NCI-H187 treated with DMSO at 0.1 percent for 48 hours (cell line): ENCODE measurements around the gene FKBP8.
"Not testable (repeated sequence)": the region's sequence is repeated elsewhere in the genome, so short reads cannot be mapped to it uniquely, and the experiment has no call there.

ENCODE experiments used
- DNase-seq: peaks from one replicate; lab custom pipeline; 2025; lab: John Stamatoyannopoulos, UW

Gene FKBP8

DNA sequence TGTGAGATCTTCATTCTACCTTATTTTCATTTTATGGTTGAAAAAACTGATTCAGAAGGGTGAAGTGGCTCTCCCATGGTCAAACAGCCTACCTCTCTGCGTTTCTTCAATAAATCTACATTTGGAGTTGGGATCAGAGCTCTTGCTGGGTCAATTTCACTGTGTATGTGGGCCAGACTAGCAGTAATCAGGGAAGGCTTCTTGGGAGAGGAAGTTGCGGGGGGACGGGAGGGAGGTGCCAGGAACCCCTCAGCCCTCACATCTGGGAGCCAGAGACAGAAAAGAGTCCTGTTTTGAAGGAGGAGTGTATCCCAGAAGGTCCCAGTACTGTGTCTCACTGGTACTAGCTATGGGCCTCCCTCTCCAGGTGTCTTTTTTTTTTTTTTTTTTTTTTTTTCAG, 15.2 kb upstream of the FKBP8 start:
- no peak for DNase-seq

DNA sequence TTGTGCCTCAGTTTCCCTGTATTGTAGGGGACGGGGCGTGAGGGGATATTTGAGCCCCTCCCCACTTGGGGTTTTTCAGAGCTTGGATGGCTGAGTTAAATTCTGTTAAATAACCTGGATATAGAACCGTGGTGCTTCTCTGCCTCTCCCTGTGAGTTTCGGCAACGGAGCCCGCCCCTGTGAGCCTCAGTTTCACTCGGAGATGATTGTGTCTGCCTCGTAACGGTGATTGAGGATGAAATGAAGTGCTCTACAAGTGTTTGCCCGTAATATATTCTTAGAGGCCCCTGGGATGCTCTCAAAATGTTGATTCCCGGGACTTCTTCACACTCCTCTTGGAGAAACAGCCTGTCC, 14.8 kb upstream of the FKBP8 start:
- no peak for DNase-seq

DNA sequence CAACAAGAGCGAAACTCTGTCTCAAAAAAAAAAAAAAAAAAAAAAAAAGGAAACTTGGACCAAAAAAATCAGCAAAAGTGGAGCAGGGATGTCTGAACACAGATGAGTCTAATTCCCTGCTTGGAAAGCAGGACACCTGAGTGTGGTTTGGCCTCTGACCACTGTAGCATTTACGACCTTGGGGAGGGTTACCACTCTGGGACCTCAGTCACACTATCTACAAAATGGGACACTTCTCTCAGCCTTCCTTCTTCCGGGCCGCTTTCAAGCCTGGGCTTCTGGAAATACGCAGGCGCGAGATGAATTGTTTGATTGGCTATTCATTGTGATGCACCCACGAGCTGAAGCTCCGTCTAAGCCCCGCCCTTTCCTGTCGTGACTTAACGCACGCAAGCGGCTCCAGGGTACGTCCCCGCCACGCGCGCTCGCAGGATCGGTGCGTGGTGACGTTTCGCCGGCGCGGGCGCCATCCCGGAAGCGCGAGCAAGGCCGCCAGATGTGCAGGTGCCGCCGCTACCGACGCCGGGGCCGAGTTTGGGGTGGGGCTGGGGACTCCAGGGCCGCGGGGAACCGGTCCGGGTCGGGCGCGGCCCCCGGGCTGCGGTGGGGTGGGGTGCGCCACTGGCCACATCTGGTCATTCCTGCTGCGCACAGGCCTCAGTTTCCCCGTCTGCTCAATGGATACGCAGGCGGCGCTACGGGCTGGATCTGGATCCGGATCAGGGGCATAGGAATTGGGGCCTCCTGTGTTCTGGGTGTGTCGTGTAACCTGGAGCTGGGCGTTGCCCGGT, 14.2 kb upstream of the FKBP8 start, which contains the start of gene KXD1:
KXD1 (plus strand) TSS at position 460 of the 791 bp plus-strand sequence. CDS start 4,187 bp downstream, outside the sequence.
- DNase-seq = peak; percentile 70

DNA sequence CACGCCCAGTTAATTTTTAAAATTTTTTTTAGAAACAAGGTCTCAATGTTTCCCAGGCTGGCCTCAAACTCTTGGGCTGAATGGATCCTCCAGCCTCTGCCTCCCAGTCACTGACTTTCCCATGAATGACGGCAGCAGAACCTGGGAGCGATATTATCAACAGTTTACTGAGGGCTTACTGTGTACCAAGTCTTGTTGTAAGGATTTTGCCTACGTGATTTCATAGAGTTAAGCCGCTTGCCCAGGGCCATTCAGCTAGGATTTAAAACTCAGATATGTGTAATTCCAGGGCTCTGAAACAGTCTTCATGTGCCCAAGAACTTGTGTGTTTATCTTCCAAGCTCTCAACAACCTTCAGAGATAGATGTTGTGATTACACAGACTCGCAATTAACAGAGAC, 8.3 kb upstream of the FKBP8 start:
- no peak for DNase-seq

DNA sequence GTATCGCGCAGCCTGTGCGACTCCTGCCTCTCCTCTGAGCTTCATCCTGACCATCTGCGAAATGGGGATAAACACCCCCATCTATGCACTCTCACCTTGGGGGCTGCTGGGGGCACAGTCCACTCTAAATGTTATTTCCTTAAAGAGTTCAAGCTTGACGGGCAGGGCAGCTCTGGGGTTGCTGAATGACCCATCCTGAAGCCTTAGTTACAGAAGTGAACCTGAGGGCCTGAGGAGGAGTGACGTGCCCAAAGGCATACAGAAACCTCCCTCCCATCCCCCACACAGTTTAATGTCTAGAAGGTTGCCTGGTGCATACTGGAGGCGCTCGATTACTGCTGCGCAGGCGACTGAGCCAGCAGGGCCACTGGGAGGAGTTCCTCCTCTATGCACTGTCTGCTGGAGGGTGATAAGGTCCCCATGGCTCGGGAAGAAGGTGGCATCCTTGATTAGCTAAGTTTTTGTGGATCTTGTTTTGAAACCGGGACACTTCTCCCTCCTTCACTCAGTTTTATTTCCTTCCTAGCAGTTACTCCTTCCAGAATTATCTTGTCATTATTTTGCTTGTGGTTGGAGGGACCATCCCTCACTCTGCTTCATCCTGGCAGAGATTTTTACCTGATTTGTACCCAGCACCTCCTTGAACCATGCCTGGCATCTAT, 572 bp upstream of the FKBP8 start:
- DNase-seq = no peak

DNA sequence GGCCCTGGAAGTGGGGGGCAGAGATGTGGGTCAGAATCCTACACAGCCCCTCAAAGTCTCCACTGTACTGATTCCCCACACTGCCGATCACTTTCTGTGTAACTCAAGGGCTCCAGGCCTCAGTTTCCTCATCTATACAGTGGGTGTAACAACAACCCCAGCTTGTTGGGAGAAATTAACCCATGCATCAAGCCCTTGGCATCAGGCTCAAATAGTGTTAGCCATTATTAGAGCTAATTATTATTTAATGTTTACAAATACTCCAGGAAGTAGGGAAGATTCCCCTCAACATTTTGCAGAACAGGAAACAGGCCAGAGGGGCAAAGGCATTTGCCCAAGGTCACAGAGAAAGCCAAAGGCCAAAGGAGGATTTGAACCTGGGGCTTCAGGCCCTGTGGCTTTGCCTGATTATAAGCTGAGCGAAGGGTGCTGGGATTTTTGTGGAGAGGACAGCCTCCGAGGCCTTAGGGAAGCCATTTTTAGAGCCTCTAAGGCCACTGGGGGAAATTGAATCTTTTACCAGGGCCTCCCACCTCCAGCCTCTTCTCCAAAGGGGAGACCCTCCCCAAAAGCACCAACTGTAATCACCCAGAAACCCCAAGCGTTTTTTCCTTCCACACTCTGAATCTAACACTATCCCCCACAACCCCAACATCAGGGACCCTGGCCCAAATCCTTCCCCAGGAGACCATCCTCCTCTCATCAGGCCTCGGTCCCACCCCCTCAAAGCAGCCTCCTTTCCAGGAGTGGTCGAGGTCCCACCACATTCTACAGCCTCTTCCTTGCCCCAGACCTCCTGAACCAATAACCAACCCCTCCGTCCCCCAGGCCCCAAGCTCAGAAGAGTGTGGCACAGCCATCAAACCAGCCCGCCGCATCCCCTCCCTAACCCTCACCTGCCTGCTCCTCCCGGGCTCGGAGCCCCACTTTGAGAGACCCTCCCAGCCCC, 1.1 kb downstream of the FKBP8 start:
- DNase-seq = no peak

DNA sequence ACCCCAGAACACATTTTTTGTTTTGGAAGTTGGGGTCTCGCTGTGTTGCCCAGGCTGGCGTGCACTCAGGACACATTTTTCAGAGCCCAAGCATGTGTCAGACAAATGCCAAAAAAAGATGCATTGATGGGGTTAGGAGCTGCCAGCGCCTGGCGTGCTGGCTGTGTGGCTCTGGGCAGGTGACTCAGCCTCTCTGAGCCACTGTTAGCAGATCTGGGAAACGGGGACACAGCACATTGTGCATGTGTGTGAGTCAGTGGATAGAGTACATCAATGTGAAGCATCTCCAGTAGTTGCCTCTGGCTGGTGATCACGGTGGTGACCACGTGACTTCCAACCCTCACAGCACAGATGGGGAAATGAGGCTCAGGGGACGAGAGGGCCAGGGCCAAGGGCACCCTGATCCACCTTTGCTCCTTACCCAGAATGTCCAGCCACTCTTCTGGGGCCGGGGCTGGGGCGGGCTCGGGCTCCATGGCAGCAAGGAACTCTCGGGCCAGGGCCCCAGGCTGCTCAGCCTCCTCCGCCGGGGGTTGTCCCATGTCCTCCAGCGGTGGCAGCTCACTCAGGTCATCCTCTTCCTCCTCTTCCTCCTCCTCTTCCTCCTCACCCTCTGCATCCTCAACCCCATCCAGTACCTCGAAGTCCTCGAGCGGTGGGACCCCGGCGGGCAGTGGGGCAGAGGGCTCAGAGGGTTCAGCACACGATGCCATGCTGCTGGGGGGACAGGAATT, 1.9 kb downstream of the FKBP8 start:
- no peak for DNase-seq

DNA sequence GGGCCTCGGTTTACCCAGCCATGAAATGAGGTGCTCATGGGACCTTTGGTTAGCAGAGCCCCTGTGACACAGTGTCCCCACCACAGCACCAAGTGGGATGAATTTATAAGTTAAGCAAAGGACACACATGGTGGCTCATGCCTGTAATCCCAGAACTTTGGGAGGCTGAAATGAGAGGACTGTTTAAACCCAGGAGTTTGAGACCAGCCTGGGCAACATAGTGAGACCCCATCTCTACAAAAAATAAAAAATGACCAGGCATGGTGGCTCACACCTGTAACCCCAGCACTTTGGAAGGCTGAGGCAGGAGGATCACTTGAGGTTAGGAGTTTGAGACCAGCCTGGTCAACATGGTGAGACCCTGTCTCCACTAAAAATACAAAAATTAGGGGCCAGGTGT, 3.2 kb downstream of the FKBP8 start:
- DNase-seq = not testable (repeated sequence)

DNA sequence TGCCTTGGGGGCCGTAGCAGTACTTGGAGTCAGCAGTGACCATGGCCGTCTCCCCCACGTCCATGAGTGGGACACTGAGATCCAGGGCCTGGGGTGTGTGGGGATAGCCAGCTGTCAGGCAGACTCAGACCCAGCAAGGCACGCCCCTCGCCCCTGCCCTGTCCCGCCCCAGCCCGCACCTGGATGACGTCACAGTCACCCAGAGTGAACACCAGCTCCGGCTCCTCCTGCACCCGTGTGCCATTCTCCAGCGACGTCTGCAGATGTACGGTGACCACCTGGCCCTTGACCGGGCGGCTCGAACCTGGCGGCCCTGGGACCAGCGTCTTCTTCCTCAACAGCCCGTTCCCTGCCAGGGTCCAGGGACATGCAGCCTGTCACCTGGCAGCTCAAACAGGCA, 4.0 kb downstream of the FKBP8 start:
- DNase-seq = no peak

DNA sequence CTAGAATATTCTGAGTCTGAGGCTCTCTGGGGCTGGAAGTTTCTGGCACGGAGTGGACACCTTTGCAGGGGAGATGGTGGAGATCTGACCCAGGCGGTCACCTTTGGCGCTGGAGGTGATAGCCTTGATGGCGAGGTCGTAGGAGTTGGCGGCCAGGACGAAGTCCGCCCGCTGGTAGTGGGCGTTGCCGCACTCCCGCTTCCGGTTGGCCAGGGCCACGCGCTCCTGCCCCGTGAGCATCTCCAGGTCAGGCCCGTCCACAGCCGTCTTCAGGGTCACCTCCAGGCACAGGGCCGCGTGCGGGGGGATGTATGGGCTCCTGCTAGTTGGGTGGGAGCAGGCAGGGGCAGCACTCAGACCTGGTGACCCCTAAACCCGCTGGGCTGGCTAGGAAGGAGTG, 5.3 kb downstream of the FKBP8 start:
- no peak for DNase-seq

DNA sequence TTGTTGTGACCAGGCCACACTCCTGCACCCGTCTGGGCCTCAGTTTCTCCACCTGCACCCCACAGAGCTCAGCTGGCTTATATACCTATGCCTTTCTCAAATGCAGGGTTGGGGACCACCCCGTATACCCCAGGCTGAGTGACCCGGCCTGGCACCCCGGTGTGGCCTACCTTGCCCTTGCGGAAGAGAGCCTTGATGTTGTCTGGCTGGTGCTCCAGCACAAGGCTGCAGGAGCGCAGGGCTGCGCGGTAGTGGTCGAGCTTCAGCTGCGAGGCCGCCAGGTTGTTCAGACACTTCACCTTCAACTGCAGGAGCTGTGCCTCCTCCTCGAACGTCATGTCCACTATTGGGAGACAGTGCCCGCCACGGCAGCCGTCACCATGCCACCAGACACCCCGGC, 5.9 kb downstream of the FKBP8 start:
- no peak for DNase-seq

DNA sequence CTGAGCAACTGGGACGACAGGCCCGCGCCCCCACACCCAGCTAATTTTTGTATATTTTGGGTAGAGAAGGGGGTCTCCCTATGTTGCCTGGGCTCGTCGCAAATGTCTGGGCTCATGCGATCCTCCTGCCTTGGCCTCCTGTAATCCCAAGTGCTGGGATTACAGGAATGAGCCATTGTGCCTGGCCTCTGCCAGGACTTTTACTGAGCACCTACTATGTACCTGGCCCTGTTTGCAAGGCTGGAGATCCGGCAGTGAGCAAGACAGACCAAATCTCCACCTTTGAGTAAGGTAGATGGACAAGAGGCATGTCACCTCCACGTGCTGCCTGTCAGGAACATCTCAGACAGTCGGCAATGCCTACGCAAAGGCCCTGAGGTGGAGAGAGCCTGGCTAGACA, 6.9 kb downstream of the FKBP8 start:
- no peak for DNase-seq

DNA sequence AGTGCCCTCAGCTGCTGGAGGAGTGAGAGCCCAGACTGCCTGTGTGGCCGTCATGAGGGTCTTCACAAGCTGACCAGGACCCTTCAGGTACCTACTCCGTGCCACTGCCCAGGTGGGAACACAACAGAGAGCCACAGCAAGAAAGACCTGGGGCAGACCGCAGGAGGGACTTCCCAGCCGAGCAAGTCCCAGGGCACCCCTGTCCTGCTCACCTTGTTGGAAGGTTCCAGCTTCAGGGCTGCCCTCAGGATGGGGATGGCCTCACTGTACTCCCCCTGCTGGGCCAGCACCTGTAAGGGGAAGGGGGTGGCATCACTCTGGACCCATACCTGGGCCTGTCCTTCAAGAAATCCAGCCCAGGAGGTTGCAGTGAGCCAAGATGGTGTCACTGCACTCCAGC, 10.3 kb downstream of the FKBP8 start:
- no peak for DNase-seq

DNA sequence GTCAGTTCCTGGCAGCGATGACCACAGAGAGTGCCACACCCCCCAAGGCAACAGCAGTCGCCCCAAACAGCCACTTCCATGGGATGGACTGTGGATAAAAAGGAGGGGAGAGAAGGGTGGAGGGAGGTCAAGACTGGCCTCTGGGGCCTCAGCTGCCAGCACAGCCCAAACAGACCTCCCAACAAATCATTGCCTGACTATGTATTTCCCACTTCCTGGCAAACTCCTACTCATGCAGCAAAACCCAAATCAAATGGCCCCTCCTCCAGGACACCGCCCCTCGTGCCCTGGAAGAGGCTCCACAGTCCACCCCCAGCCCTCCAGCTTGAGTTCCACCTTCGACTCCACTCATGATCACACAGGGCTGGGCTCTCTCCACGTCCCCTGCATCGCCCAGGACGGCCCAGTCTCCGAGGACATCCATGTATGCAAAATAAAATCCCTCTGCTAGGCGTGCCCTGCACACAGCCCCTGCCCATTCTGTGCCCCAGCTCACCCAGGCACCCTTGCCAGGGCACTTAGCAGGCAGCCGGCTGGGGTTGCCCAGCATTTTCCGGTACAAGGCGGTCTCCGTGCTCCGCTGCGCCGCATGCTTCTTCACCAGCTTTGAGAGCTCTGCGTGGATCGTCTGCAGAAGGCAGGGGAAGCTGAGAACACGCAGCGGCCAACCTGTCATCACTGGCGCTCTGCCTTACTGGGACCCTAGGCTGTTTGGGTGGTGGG, 11.0 kb downstream of the FKBP8 start:
- DNase-seq = no peak

DNA sequence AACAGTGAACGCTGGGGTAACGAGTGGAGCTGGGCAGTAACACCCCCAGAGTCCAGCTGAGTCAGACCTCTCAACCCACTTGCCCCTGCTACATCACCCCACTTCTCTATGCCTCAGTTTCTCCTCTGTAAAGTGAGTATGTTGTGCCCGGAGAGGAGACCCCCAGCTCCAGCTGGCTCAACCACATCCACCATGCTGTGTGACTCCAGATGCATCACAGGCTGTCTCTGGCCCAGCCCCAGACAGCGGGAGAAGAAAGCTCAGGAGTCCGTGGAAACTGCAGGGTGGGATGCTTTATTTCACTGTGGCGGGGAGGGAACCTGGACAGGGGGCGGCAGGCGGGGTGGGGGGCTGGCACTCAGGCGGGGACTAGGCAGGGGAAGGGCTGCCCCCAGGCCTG, 11.9 kb downstream of the FKBP8 start:
- DNase-seq = no peak

DNA sequence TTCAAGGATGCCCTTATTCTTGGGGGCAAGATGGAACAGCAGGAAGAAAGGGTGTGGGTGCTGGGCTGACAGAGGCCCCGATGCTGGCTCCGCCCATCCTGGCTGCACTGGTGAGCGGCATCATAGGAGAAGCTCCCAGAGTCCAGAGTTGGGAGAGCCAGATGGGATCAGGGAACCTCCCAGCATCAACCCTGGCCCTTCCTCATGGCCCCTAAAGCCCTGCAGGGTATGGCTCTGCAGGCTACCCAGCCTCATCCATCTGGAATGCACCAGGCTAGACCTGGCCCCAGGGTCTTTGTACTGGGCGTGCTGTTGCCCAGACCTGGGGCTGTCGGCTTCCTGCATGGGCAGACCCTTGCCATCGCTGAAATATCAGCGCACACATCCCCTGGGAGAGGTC, 13.6 kb downstream of the FKBP8 start:
- DNase-seq = no peak

DNA sequence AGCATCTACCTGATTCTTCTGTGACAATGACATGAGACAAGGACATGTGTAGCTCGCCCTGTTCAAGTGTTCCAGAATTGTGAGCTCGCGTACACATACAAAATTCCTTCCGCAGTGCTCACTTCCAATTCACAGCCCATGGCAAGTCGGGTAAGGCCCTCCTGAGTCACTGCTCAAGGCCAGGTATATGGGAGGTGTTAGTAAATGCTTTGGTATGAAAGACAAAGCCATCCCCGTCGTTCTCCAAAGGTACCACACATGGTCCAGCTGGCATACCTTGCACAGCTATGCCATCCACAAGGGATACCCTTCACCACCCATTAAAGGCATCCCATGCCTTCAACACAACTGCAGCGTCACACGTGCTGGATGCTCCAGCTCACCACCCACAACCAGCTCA, 17.1 kb downstream of the FKBP8 start:
- DNase-seq = no peak

DNA sequence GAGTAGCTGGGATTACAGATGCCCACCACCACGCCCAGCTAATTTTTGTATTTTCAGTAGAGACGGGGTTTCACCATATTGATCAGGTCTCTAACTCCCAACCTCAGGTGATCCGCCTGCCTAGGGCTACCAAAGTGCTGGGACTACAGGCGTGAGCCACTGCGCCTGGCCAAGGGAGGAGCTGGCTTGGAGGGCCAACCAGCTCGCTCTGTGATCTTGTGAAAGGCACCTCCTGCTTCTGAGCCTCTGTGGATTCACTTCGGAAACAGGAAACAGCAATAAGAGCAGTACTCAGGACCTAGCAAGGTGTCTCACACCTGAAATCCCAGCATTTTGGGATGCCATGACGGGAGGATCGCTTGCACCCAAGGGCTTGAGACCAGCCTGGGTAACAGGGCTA, 19.5 kb downstream of the FKBP8 start:
- DNase-seq = no peak

DNA sequence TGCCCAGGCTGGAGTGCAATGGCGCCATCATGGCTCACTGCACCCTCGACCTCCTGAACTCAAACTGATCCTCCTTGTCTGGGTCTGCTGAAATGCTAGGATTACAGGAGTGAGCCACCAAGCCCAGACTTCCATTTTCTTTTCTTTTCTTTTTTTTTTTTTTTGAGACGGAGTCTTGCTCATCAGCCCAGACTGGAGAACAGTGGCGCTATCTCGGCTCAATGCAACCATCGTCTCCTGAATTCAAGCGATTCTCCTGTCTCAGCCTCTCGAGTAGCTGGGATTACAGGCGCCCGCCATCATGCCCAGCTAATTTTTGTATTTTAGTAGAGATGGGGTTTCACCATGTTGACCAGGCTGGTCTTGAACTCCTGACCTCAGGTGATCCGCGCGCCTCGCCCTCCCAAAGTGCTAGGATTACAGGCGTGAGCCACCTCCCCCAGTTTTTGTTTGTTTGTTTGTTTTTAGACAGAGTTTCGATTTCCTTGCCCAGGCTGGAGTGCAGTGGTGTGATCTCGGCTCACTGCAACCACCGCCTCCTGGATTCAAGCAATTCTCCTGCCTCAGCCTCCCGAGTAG, 20.4 kb downstream of the FKBP8 start:
- not testable (repeated sequence) for DNase-seq

DNA sequence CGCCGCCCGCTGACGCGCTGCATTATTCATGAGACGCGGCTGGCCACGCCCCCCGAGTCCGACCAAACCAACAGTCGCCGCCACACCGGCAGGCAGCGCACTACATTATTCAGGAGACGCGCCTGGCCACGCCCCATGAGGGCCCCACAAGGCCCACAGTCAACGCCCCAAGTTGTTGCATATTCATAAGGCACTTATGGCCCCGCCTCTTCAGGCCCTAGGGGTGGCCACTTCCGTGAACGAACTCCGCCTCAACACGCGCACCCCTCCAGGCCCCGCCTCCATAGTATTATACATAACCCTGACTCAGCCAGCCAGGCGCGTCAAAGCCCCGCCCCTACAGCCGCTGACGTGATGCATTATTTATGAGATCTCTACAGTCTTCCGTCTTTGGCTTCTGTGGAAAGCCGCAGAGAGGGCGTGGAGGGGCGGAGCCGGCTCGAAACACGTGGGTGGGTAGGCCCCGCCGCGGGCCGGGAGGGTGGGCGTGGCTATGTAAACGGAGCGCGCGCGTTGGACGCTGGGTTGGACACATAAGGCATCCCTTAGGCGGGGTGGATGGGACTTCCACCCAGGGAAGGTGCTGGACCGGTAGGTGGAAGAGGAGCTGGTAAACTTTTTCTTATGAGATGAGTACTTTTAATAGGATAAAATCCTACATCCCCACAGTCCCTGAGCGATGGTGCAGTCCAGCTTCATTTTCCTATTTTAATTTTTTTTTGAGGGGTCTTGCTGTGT, 21.1 kb downstream of the FKBP8 start:
- DNase-seq = peak; percentile 91
